Astrocyte (in vitro differentiated cells and primary cell): ENCODE measurements around the gene CD200R1.

Source experiments
- EZH2 ChIP-seq: IDR thresholded peaks from 2 replicates; pipeline ENCODE4 v1.6.1; 2012; ENCODE audit warnings: mild to moderate bottlenecking, low read length, inconsistent platforms; ENCODE audit not compliant: insufficient read depth
- TF ChIP-seq, protein P1 (sequence below): IDR thresholded peaks from 2 replicates; pipeline ENCODE4 v1.5.1; 2011; ENCODE audit warnings: low read depth, mild to moderate bottlenecking, inconsistent platforms, low read length, moderate library complexity; ENCODE audit not compliant: insufficient read depth

GRCh38 chr3:112908252-112908651 lies 66.7 kb downstream of the CD200R1 start:
- TF ChIP-seq EZH2: no peak
- TF ChIP-seq, protein P1, sequence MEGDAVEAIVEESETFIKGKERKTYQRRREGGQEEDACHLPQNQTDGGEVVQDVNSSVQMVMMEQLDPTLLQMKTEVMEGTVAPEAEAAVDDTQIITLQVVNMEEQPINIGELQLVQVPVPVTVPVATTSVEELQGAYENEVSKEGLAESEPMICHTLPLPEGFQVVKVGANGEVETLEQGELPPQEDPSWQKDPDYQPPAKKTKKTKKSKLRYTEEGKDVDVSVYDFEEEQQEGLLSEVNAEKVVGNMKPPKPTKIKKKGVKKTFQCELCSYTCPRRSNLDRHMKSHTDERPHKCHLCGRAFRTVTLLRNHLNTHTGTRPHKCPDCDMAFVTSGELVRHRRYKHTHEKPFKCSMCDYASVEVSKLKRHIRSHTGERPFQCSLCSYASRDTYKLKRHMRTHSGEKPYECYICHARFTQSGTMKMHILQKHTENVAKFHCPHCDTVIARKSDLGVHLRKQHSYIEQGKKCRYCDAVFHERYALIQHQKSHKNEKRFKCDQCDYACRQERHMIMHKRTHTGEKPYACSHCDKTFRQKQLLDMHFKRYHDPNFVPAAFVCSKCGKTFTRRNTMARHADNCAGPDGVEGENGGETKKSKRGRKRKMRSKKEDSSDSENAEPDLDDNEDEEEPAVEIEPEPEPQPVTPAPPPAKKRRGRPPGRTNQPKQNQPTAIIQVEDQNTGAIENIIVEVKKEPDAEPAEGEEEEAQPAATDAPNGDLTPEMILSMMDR: no peak
